ENCODE results near the gene OSBPL8.

DNA sequence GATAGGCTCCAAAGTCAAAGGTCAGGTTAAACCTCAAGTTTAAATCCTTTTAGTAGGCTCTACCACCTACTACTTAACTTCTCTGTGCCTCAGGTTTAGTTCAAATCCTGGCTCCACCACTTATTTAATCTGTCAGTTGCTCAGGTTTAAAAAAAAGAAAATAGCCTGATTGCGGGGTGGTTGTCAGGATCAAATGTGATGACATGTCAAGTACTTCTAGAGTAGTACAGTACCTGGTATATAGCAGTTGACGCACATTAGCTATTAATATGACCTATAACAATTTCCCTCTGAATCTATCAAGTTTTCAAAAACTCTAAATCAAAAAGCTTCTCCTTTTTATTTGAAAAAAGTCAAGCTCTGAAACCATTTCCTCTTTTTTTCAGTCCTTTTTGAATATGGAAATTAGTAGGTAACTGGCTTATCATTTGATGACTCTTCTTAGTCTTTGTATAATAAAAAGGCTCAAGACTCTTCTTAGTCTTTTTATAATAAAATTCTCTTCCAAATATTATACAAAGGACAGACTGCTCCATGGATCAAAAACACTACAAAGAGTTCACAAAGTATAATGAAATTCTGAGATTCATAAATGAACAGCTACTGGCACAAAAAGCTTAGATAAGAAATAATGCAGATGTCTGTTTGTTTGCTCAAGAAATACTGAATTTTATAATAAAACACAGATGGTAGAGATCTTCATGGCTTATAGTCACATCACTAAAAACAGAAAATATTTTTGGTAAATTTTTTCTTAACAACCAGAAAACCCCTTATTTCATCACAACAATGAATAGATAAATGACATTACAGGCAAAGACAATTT lies 5.0 kb downstream of the OSBPL8 start:
- TF ChIP-seq POLR2A (IDR thresholded peaks at IDR 0.05; ENCODE audit: low read length) (no peak), GATA1 (IDR thresholded peaks at IDR 0.05; ENCODE audit: low read depth, low read length) (no peak)
